Measurements from ENCODE around the gene NLGN1.

Gene NLGN1

DNA sequence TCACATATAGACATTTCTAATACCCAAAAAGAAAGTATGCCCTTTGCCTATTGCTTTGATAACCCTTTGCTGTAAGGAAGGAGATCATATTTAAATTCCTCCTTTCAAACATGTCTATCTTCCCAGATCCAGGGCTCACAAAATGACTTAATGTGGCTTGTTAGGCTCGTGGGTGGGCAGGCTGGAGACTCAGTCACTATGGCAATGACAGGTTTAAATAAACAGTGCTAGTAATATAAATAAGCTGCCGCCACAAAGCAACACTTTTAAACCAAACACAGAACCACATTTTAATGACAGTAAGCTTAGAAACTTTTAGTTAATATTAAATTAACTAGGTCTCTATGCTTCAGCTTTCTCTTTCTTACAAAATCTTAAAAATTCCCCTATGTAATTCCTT, 845.6 kb downstream of the NLGN1 start:
- H3K9ac ChIP-seq (ENCODE audit: low read length), result no peak overlapping the region
- H3K9me2 ChIP-seq (ENCODE audit: low read depth, low read length), result no peaks in the 10 kb centered on the region
- H3K27me3 ChIP-seq (ENCODE audit: insufficient read depth, low read length), result no peaks in the 10 kb centered on the region
- no peaks in the 10 kb centered on the region for H3K4me1 ChIP-seq (ENCODE audit: insufficient read depth, low read length, severe bottlenecking)
- H3K4me3 ChIP-seq (ENCODE audit: low read depth, low read length, poor library complexity, severe bottlenecking), result no peak overlapping the region
- no peaks in the 10 kb centered on the region; the same call in 1 of the 2 replicates for H4K20me1 ChIP-seq (ENCODE audit: insufficient read depth, low read length)
- no peaks in the 10 kb centered on the region for H3K9me3 ChIP-seq (ENCODE audit: low read length)
- no peak for TF ChIP-seq EZH2 (IDR thresholded peaks at IDR 0.05; ENCODE audit: borderline replicate concordance, low read length)
- TF ChIP-seq, protein P1, sequence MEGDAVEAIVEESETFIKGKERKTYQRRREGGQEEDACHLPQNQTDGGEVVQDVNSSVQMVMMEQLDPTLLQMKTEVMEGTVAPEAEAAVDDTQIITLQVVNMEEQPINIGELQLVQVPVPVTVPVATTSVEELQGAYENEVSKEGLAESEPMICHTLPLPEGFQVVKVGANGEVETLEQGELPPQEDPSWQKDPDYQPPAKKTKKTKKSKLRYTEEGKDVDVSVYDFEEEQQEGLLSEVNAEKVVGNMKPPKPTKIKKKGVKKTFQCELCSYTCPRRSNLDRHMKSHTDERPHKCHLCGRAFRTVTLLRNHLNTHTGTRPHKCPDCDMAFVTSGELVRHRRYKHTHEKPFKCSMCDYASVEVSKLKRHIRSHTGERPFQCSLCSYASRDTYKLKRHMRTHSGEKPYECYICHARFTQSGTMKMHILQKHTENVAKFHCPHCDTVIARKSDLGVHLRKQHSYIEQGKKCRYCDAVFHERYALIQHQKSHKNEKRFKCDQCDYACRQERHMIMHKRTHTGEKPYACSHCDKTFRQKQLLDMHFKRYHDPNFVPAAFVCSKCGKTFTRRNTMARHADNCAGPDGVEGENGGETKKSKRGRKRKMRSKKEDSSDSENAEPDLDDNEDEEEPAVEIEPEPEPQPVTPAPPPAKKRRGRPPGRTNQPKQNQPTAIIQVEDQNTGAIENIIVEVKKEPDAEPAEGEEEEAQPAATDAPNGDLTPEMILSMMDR (IDR thresholded peaks at IDR 0.05; ENCODE audit: low read length), result no peak
- H3K27ac ChIP-seq (ENCODE audit: low read depth, low read length, poor library complexity, severe bottlenecking), result no peak overlapping the region
- H3K79me2 ChIP-seq (ENCODE audit: insufficient read depth, low read length), result no peaks in the 10 kb centered on the region
- no peaks in the 10 kb centered on the region for H3K36me3 ChIP-seq (ENCODE audit: insufficient read depth, low read length)
- no peak overlapping the region for H2AFZ ChIP-seq (ENCODE audit: low read length)
- no peak overlapping the region for H3K4me2 ChIP-seq (ENCODE audit: low read length)
- H3F3A ChIP-seq (ENCODE audit: insufficient read depth, low read length), result no peaks in the 10 kb centered on the region

DNA sequence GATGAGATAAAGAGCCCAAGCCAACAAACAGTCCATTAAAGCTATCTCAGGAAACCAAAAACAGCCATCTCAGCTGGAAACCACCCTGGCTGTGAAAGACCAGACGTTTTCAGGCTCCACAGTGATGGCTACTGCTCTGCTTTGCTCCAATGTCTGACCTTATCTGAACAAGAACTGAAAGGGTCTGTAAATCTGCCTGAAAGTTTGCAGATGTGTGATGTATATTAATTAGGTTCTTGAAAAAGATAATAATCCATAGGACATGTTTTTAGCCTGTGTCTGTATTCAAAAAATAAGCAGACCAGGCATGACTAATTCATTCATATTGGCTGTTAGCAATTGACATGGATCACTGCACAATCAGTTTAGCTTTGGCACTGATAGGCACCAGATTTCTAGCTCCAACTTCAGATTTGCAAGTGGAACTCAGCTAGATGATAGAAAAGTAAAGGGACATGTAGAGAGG, 850.2 kb downstream of the NLGN1 start:
- Histone ChIP-seq H3K4me1 (ENCODE audit: insufficient read depth, low read length, severe bottlenecking) (no peaks in the 10 kb centered on the region), H3K4me3 (ENCODE audit: low read depth, low read length, poor library complexity, severe bottlenecking) (no peak overlapping the region), H3K4me2 (ENCODE audit: low read length) (no peak overlapping the region), H3K79me2 (ENCODE audit: insufficient read depth, low read length) (no peaks in the 10 kb centered on the region), H3K27ac (ENCODE audit: low read depth, low read length, poor library complexity, severe bottlenecking) (no peak overlapping the region), H3K9me2 (ENCODE audit: low read depth, low read length) (no peaks in the 10 kb centered on the region), H3F3A (ENCODE audit: insufficient read depth, low read length) (no peaks in the 10 kb centered on the region), H3K9ac (ENCODE audit: low read length) (no peak overlapping the region), H3K9me3 (ENCODE audit: low read length) (no peaks in the 10 kb centered on the region), H3K36me3 (ENCODE audit: insufficient read depth, low read length) (no peaks in the 10 kb centered on the region), H3K27me3 (ENCODE audit: insufficient read depth, low read length) (no peaks in the 10 kb centered on the region), H2AFZ (ENCODE audit: low read length) (no peak overlapping the region), H4K20me1 (ENCODE audit: insufficient read depth, low read length) (no peaks in the 10 kb centered on the region; the same call in 1 of the 2 replicates)
- TF ChIP-seq, protein P1 (IDR thresholded peaks at IDR 0.05; ENCODE audit: low read length), result no peak
- TF ChIP-seq EZH2 (IDR thresholded peaks at IDR 0.05; ENCODE audit: borderline replicate concordance, low read length), result no peak

DNA sequence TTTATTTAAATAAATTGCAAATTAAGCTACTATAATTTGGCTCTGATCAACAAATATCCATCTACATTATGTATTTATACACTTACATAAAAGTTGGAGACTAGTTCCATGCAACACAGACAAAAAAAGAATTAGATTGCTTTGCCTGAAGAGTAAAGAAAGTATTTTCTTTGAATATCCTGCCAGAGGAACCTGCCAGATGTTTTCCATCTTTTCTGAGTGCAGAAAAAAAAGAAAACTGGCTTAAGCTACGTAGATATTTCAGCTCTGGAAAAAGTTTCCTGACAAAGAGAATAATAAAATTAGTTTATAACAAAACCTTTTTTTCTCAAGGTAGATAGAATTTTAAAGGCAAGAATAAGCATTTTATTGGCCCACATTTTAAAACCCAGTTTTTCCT, 854.1 kb downstream of the NLGN1 start:
- TF ChIP-seq, protein P1 (IDR thresholded peaks at IDR 0.05; ENCODE audit: low read length), result no peak
- no peaks in the 10 kb centered on the region for H3K36me3 ChIP-seq (ENCODE audit: insufficient read depth, low read length)
- H4K20me1 ChIP-seq (ENCODE audit: insufficient read depth, low read length), result no peaks in the 10 kb centered on the region
- no peak overlapping the region for H3K9ac ChIP-seq (ENCODE audit: low read length)
- H3K4me1 ChIP-seq (ENCODE audit: insufficient read depth, low read length, severe bottlenecking), result no peaks in the 10 kb centered on the region
- H3K27me3 ChIP-seq (ENCODE audit: insufficient read depth, low read length), result no peaks in the 10 kb centered on the region
- H3K27ac ChIP-seq (ENCODE audit: low read depth, low read length, poor library complexity, severe bottlenecking), result no peak overlapping the region
- H2AFZ ChIP-seq (ENCODE audit: low read length), result no peak overlapping the region
- no peaks in the 10 kb centered on the region for H3K9me2 ChIP-seq (ENCODE audit: low read depth, low read length)
- no peaks in the 10 kb centered on the region for H3K79me2 ChIP-seq (ENCODE audit: insufficient read depth, low read length)
- H3K4me3 ChIP-seq (ENCODE audit: low read depth, low read length, poor library complexity, severe bottlenecking), result no peak overlapping the region
- H3F3A ChIP-seq (ENCODE audit: insufficient read depth, low read length), result no peaks in the 10 kb centered on the region
- H3K9me3 ChIP-seq (ENCODE audit: low read length), result no peaks in the 10 kb centered on the region
- H3K4me2 ChIP-seq (ENCODE audit: low read length), result no peak overlapping the region

Measured in OCI-LY1 (cell line).